Measurements from ENCODE around the gene CYP26A1. TPM values are rescaled to one million over a fixed set of nuclear protein-coding genes. Genes with fewer than 3 reads are reported as not detected.

The CYP26A1 gene
- polyA plus RNA-seq, 1 donor = not detected

- DNase-seq (ENCODE audit: low read depth) = peak; percentile 5
These were observed 42.1 kb downstream of the CYP26A1 start for GRCh38 chr10:93115661-93116383.

GRCh38 chr10:93121311-93121710, 47.6 kb downstream of the CYP26A1 start:
- DNase-seq (ENCODE audit: low read depth) = no peak

GRCh38 chr10:93123766-93124165, 50.1 kb downstream of the CYP26A1 start:
- DNase-seq (ENCODE audit: low read depth) = no peak

GRCh38 chr10:93124580-93125318, 51.1 kb downstream of the CYP26A1 start:
- DNase-seq (ENCODE audit: low read depth) = no peak

- no peak for DNase-seq (ENCODE audit: low read depth)
These were observed 52.3 kb downstream of the CYP26A1 start for GRCh38 chr10:93125966-93126365.

GRCh38 chr10:93126483-93127052, 52.9 kb downstream of the CYP26A1 start:
- no peak for DNase-seq (ENCODE audit: low read depth)

Other genes starting within 250 kb of the CYP26A1 start
- gene EXOC6, start 225.4 kb upstream of the CYP26A1 start, polyA plus RNA-seq (ENCODE audit: insufficient read length) = 35.4 TPM
- not detected for gene CYP26C1, start 13.1 kb upstream of the CYP26A1 start, polyA plus RNA-seq (ENCODE audit: insufficient read length)